Activated CD4-positive, alpha-beta memory T cell treated with anti-CD3 and anti-CD28 coated beads for 36 hours (primary cell): ENCODE results near the gene CPNE8. TPM values are rescaled to one million over a fixed set of nuclear protein-coding genes. Genes with fewer than 3 reads are reported as not detected.

Experiments used
- CTCF ChIA-PET: fragments of 350-600 bp; sonication (Branson Sonifier 250); formaldehyde crosslinking; loops from one replicate; lab custom pipeline; 2021; ENCODE audit warnings: antibody characterized with exemption, inconsistent platforms; lab: Charles Lee
- POLR2A ChIA-PET: fragments of 350-600 bp; sonication (Branson Sonifier 250); formaldehyde crosslinking; loops from one replicate; lab custom pipeline; 2021; ENCODE audit warnings: antibody characterized with exemption; lab: Charles Lee
- DNase-seq: peaks from one replicate; pipeline ENCODE4 v3.0.0-alpha.2; 2020
- H3K27ac Mint-ChIP-seq: one replicate; pipeline ENCODE4 v1.8.0; 2021; ENCODE audit warnings: mixed read lengths
- H3K27me3 Mint-ChIP-seq: one replicate; pipeline ENCODE4 v1.8.0; 2021; ENCODE audit warnings: mixed read lengths
- H3K36me3 Mint-ChIP-seq: one replicate; pipeline ENCODE4 v1.8.0; 2021; ENCODE audit warnings: mixed read lengths
- H3K4me1 Mint-ChIP-seq: one replicate; pipeline ENCODE4 v1.8.0; 2021; ENCODE audit warnings: low read depth, mixed read lengths
- H3K4me3 Mint-ChIP-seq: one replicate; pipeline ENCODE4 v1.8.0; 2021; ENCODE audit warnings: mild to moderate bottlenecking, mixed read lengths
- H3K9me3 Mint-ChIP-seq: one replicate; pipeline ENCODE4 v1.8.0; 2021; ENCODE audit warnings: mixed read lengths
- intact Hi-C: fragments of 100-400 bp; cut with micrococcal nuclease; formaldehyde crosslinking; loops from one replicate; pipeline ENCODE4 v1.15.1; 2023
- total RNA-seq, 2 experiments: library from RNA; stranded (reverse); gene quantifications; one replicate each; pipeline ENCODE4 v1.2.3, GENCODE V29; 2021

The CPNE8 gene
- total RNA-seq, 2 experiments from 2014 or later, result 4.4 to 4.6 TPM

- H3K27ac Mint-ChIP-seq, result no peak overlapping the region
- H3K4me3 Mint-ChIP-seq, result no peak overlapping the region
- DNase-seq, result no peak
- peaks cover 23% of the 10 kb centered on the region for H3K9me3 Mint-ChIP-seq
- H3K27me3 Mint-ChIP-seq, result no peaks in the 10 kb centered on the region
- no peaks in the 10 kb centered on the region for H3K4me1 Mint-ChIP-seq
- ChIA-PET CTCF (no interaction called here), POLR2A (no interaction called here)
- peaks cover 9% of the 10 kb centered on the region for H3K36me3 Mint-ChIP-seq
- intact Hi-C loops, result no loop called here
Measured at GRCh38 chr12:38811814-38812356, 93.5 kb downstream of the CPNE8 start.

GRCh38 chr12:38809832-38810231 is 95.6 kb downstream of the CPNE8 start:
- Mint-ChIP-seq H3K27me3 (no peaks in the 10 kb centered on the region), H3K36me3 (peaks cover 9% of the 10 kb centered on the region), H3K4me1 (no peaks in the 10 kb centered on the region), H3K27ac (no peak overlapping the region), H3K4me3 (no peak overlapping the region), H3K9me3 (peaks cover 23% of the 10 kb centered on the region)
- no peak for DNase-seq
- ChIA-PET CTCF (no interaction called here), POLR2A (no interaction called here)
- intact Hi-C loops, result no loop called here

GRCh38 chr12:38788106-38788505 is 117.3 kb downstream of the CPNE8 start:
- Mint-ChIP-seq H3K27me3 (no peaks in the 10 kb centered on the region), H3K9me3 (peaks cover 59% of the 10 kb centered on the region), H3K27ac (no peak overlapping the region), H3K4me3 (no peak overlapping the region), H3K36me3 (peaks cover 25% of the 10 kb centered on the region), H3K4me1 (no peaks in the 10 kb centered on the region)
- POLR2A ChIA-PET, result no interaction called here
- CTCF ChIA-PET, result no interaction called here
- no peak for DNase-seq
- intact Hi-C loops, result no loop called here

GRCh38 chr12:38785381-38785780 is 120.0 kb downstream of the CPNE8 start:
- POLR2A ChIA-PET, result no interaction called here
- intact Hi-C loops, result no loop called here
- Mint-ChIP-seq H3K9me3 (peaks cover 52% of the 10 kb centered on the region), H3K4me1 (peaks cover 3% of the 10 kb centered on the region), H3K27ac (no peak overlapping the region), H3K36me3 (peaks cover 23% of the 10 kb centered on the region), H3K4me3 (no peak overlapping the region), H3K27me3 (no peaks in the 10 kb centered on the region)
- DNase-seq, result no peak
- CTCF ChIA-PET, result no interaction called here

- Mint-ChIP-seq H3K4me3 (no peak overlapping the region), H3K4me1 (peaks cover 3% of the 10 kb centered on the region), H3K9me3 (peaks cover 38% of the 10 kb centered on the region), H3K27me3 (no peaks in the 10 kb centered on the region), H3K27ac (no peak overlapping the region), H3K36me3 (peaks cover 21% of the 10 kb centered on the region)
- ChIA-PET CTCF (no interaction called here), POLR2A (no interaction called here)
- intact Hi-C loops, result no loop called here
- DNase-seq, result no peak
Measured at GRCh38 chr12:38783304-38783703, 122.1 kb downstream of the CPNE8 start.

- no peak for DNase-seq
- peaks cover 29% of the 10 kb centered on the region for H3K9me3 Mint-ChIP-seq
- peak overlapping the region; percentile 13 for H3K27ac Mint-ChIP-seq
- peaks cover 3% of the 10 kb centered on the region for H3K4me1 Mint-ChIP-seq
- ChIA-PET CTCF (no interaction called here), POLR2A (no interaction called here)
- H3K4me3 Mint-ChIP-seq, result no peak overlapping the region
- intact Hi-C loops, result no loop called here
- no peaks in the 10 kb centered on the region for H3K27me3 Mint-ChIP-seq
- peaks cover 16% of the 10 kb centered on the region for H3K36me3 Mint-ChIP-seq
Measured at GRCh38 chr12:38782359-38782758, 123.0 kb downstream of the CPNE8 start.

- ChIA-PET POLR2A (no interaction called here), CTCF (interaction anchor here (0.6 kb wide), 1 partner anchor 124 kb away, joined by 3 read pairs; no protein-coding TSS in a partner anchor)
- Mint-ChIP-seq H3K27me3 (no peaks in the 10 kb centered on the region), H3K4me1 (peaks cover 10% of the 10 kb centered on the region), H3K27ac (no peak overlapping the region), H3K36me3 (peaks cover 2% of the 10 kb centered on the region), H3K9me3 (peaks cover 9% of the 10 kb centered on the region), H3K4me3 (no peak overlapping the region)
- DNase-seq, result no peak
- intact Hi-C loops, result loop anchor here (2.0 kb wide), 1 partner anchor 128 kb away; the partner anchor contains the start of gene CPNE8
Measured at GRCh38 chr12:38776647-38777046, 128.7 kb downstream of the CPNE8 start.

GRCh38 chr12:38775457-38775856 is 129.9 kb downstream of the CPNE8 start:
- Mint-ChIP-seq H3K36me3 (peaks cover 2% of the 10 kb centered on the region), H3K27me3 (no peaks in the 10 kb centered on the region), H3K4me3 (no peak overlapping the region), H3K9me3 (peaks cover 6% of the 10 kb centered on the region), H3K27ac (no peak overlapping the region), H3K4me1 (peaks cover 12% of the 10 kb centered on the region)
- intact Hi-C loops, result no loop called here
- DNase-seq, result no peak
- CTCF ChIA-PET, result no interaction called here
- POLR2A ChIA-PET, result interaction anchor here (1.0 kb wide), 1 partner anchor 129 kb away, joined by 3 read pairs; the partner anchor contains the start of gene CPNE8

- Mint-ChIP-seq H3K27me3 (no peaks in the 10 kb centered on the region), H3K36me3 (no peaks in the 10 kb centered on the region), H3K4me1 (peaks cover 12% of the 10 kb centered on the region), H3K4me3 (no peak overlapping the region), H3K9me3 (no peaks in the 10 kb centered on the region), H3K27ac (no peak overlapping the region)
- POLR2A ChIA-PET, result no interaction called here
- intact Hi-C loops, result no loop called here
- no peak for DNase-seq
- CTCF ChIA-PET, result no interaction called here
Measured at GRCh38 chr12:38772437-38772836, 133.0 kb downstream of the CPNE8 start.

GRCh38 chr12:38771871-38772270 is 133.5 kb downstream of the CPNE8 start:
- intact Hi-C loops, result no loop called here
- H3K9me3 Mint-ChIP-seq, result no peaks in the 10 kb centered on the region
- peak; percentile 47 for DNase-seq
- peak overlapping the region; percentile 16 for H3K4me3 Mint-ChIP-seq
- no peaks in the 10 kb centered on the region for H3K27me3 Mint-ChIP-seq
- H3K36me3 Mint-ChIP-seq, result no peaks in the 10 kb centered on the region
- ChIA-PET POLR2A (no interaction called here), CTCF (interaction anchor here (0.7 kb wide), 1 partner anchor 135 kb away, joined by 3 read pairs; no protein-coding TSS in a partner anchor)
- H3K4me1 Mint-ChIP-seq, result peaks cover 12% of the 10 kb centered on the region
- H3K27ac Mint-ChIP-seq, result peak overlapping the region; percentile 18

GRCh38 chr12:38761636-38762342 is 143.6 kb downstream of the CPNE8 start:
- H3K27me3 Mint-ChIP-seq, result no peaks in the 10 kb centered on the region
- intact Hi-C loops, result no loop called here
- no peak overlapping the region for H3K4me3 Mint-ChIP-seq
- H3K36me3 Mint-ChIP-seq, result peaks cover 10% of the 10 kb centered on the region
- CTCF ChIA-PET, result no interaction called here
- peaks cover 3% of the 10 kb centered on the region for H3K9me3 Mint-ChIP-seq
- POLR2A ChIA-PET, result no interaction called here
- H3K27ac Mint-ChIP-seq, result no peak overlapping the region
- H3K4me1 Mint-ChIP-seq, result no peaks in the 10 kb centered on the region
- DNase-seq, result no peak

GRCh38 chr12:38761111-38761510 is 144.3 kb downstream of the CPNE8 start:
- no peak overlapping the region for H3K4me3 Mint-ChIP-seq

GRCh38 chr12:38759621-38760020 is 145.8 kb downstream of the CPNE8 start:
- ChIA-PET POLR2A (no interaction called here), CTCF (no interaction called here)
- H3K4me3 Mint-ChIP-seq, result no peak overlapping the region
- no peaks in the 10 kb centered on the region for H3K27me3 Mint-ChIP-seq
- intact Hi-C loops, result no loop called here
- no peaks in the 10 kb centered on the region for H3K4me1 Mint-ChIP-seq
- DNase-seq, result no peak
- peaks cover 10% of the 10 kb centered on the region for H3K36me3 Mint-ChIP-seq
- peaks cover 3% of the 10 kb centered on the region for H3K9me3 Mint-ChIP-seq
- H3K27ac Mint-ChIP-seq, result no peak overlapping the region

More at GRCh38 chr12:38761111-38761510, 144.3 kb downstream of the CPNE8 start:
- Mint-ChIP-seq H3K4me1 (no peaks in the 10 kb centered on the region), H3K36me3 (peaks cover 10% of the 10 kb centered on the region), H3K27ac (no peak overlapping the region), H3K9me3 (peaks cover 3% of the 10 kb centered on the region), H3K27me3 (no peaks in the 10 kb centered on the region)
- intact Hi-C loops, result no loop called here
- ChIA-PET CTCF (no interaction called here), POLR2A (no interaction called here)
- no peak for DNase-seq
